Stimulated activated CD8-positive, alpha-beta memory T cell treated with anti-CD3 and anti-CD28 coated beads, Interleukin-7, amount 100 ng/mL, for 4 hours (primary cell): Measurements from ENCODE around the gene CNIH3.

Experiments
- DNase-seq, 2 donors: peaks; one replicate each; pipeline ENCODE4 v3.0.0-alpha.2; 2020; ENCODE audit warnings: low read depth in 2 of 2

Gene CNIH3

DNA sequence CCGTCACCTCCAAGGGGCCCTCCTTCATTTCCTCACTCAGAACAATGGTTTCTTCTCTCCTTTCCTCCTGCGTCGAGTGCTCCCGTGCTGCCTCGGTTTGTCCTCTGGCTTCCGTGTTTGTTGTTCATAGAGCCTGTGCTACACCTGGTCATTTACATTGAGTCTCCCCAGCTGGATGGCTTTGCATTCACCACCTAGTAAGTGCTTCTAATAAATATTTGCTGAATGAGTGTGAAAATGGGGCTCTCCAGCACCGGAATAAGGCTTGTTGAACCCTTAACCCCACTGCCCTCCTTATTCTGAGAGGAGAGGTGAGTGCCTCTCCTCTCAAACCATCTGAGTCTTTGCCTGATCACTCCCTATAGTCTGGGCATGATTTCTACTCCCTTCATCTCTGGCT, 104.9 kb downstream of the CNIH3 start:
- DNase-seq: no peak

DNA sequence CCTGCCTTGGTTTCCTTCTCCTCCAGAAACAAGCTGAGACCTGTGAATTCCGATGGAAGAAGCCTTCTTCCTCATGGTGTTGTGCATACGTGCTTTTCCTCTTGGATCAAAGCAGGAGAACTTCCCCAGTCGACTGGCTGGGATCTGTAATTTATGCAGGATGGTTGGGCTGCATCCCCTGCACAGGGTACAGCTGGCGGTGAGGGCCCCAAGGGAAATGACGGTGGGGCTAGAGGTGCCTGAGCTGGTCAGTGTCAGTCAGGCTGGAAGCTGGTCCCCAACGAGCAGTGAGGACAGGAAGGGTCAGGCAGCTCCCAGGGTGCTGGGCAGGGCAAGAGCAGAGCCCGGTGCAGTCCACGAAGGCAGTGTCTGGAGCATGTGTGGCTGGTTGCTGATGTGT, 106.7 kb downstream of the CNIH3 start:
- DNase-seq: no peak

DNA sequence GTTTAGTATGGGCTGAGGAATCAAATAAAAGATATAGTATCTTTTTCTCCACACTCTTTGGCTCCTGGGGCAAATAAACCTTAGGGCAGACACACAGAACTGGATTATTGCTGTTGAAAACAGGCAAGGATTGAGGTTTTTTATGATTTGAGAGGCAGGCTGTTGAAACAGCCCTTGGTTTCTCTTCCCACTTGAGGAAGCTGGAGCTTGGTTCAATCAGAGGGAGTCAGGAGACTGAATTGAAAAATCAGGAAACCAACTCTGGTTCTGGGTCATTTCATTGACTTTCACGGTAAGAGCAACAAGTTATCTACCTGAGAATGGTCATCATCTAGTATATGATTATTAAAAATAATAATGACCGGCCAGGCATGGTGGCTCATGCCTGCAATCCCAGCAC, 108.4 kb downstream of the CNIH3 start:
- DNase-seq: no peak

DNA sequence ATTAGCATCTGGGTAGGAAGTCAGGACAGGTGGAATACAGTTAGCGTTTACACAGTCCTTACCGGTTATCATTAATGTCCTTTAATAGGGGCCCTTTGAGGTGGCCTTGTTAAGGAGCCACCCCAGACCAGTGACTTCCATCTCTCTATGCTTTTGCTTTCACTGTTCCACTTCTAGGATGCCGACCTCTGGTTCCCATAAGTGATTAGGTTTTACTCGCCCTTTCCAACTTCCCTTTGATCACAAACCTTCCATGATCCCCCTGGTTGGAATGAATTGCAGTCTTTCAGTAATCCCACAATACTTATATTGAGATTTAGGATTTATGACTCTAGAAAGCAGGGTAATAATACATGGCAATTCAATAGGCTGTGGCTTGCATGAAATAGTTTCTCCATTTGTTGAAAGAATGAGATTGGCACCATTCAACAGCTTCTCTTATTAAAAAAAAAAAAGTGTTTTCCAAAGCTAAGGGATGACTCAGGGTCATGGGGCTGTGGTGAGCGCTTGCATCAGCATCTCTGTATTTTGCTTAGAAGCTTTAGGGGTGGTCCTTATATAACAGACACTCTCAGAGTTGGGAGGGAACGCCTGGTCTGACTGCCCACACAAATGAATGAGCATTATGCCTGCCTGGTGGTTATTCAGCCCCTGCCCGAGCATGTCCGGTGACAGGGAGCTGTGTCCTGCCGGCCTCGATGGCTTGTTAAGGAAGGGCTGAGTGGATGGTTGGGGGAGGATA, 110.5 kb downstream of the CNIH3 start:
- DNase-seq: no peak

DNA sequence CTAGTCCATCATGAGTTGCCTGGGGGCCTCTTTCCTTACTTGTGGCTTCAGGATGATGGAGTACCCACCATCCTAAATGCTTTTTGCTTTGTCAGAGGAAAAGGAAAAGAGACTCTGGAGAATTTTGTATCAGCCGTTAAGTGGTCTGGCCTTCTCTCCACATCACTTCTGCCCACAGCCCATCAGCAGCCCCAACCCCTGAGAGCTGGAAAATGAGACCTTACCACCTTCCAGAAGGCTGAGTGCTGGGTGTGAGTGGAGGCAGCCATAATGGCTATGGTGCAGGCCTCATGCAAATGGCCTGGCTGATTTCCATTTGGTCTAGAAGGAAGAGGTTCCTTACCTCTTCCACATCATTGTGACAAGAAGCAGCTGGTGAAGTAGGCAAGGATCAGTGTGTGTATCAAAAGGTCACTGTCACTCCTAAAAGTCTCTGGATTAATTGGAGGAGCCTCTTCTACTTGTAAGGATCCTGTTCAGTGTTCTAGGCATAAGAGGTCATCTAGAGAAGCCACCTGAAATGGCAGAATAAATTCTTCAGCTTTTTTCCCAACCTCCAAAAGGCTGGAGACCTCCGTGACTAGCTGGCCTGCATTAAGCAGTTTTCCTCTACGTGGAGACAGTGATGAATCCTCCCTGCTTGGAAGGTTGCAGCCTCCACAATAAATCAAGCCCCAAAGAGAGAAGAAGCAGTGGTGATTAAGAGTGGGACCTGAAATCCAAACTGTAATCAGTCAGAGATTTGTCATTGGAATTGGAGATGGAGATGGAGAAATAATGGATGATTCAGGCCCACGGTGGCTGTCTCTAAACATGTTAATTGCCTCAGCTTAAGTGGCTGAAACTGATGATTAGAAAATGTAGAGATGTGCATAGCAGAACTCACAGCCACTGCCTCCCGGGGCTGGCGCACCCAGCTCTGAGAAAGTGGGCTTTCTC, 111.5 kb downstream of the CNIH3 start:
- no peak for DNase-seq

DNA sequence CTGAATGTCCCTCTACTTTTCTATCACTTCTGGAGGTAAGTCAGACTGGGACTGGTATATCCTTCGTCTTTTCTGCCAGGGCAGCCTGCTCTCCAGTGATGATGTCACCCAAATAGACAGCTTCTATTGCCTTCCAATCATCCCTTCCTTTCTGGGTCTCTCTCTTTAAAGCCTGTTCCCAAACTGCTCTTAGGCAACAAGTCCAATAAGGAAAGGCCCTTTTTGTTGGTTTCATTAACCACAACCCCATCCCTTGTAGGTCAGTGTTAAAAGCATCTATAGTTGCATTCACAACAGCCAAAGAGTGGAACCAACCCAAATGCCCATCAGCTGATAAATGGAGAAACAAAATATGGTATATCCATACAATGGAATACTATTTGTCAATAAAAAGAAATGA, 114.4 kb downstream of the CNIH3 start:
- DNase-seq: no peak

DNA sequence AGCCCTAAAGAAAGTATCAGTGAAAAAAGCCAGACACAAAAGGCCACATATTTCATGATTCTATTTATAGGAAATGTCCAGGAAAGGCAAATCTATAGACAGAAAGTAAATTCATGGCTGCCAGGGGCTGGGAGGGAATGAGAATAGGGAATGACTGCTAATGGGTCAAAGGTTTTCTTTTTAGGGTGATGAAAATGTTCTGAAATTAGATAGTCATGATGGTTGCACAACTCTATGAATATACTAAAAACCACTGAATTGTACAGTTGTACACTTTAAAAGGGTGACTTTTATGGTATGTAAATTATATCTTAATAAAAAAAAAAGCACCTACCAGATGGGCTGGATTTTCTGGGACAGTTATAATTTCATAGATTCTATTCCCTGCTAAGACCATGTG, 114.8 kb downstream of the CNIH3 start:
- no peak for DNase-seq

DNA sequence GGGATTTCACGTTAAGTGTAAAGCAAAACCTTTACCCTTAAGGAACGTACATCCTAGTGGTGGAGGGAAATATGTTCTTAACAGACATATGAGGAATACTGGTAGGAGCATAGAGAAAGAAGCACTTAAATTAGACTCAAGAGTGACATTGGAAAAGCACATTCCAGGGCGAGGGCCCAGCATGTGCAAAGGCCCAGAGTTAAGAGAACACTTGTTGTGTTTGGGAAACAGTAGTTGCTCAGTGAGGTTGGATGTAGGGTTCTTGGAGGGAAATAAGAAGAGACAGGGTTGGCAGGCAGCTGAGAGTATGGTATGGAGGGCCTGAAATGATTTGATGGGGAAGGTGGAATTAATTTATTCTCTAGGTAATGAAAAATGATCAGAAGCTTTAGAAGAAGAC, 115.5 kb downstream of the CNIH3 start:
- DNase-seq: no peak

DNA sequence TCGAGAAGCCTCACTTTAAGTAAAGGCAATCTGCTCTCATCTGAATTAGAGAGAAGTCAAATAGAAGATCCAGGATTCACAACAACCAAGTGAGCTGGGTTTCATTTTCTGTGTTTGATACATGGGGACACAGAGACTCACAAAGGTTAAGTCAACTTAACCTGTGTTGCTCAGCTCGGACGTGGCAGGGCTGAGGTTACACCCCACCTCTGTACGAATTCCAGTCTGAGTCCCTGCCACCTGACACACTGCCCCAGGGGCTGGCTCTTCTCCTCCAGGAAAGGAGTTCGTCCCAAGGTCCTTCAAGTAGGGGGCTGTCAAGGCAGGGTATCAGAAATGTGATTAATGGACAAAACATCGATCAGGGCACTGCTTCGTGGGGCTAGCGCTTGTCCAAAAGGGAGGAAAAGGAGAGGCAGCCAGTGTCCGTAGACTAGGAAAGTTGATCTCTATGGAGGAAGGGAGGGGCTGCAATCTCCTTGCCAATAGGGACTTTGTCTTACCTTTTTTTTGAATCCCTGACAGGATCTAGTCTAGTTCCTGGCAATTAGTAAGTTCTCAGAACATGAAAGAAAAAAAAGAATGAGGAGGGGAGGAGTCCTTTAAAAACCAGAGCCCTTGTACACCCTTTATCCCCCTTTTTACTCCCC, 116.4 kb downstream of the CNIH3 start:
- DNase-seq: no peak

DNA sequence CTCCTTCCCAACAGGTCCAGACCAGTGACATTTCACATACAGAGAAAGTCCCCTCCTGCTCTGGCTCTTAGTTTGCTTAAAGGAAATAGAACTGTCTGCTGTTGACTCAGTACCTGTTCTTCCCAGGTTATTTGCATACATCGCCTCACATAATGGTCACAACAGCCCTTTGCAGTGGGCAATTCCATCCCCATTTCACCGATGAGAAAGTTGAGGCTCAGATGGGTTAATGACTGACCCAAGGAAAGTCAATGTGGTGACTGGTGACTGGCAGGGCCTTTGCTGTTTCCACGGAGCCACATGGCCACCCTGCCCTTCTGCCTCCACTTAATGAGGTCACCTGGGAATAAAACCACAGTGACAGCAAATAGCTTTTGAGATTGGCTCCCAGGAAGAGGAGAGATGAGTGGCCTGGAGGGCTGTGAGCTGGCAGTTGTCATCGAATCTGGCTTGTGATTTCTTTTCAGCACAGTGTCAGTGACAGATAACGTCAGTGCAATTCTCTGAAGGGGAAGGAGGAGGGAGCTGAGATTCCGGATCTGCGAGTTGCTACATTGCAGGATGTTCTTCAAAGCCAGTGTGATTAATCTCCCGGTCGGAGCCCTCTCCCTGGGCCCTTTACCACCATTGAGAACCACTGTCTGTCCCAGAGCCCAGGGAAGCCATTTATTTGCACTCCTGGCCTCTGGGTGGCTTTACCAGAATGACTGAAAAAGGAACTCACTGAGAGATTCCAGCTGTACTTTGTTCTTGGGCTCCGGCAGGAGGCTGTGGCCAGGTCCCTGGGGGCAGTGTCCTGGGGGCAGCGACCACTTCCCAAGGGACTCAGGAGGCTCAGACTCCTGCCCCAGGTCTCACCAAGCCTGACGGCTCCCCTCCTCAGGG, 117.2 kb downstream of the CNIH3 start:
- DNase-seq: no peak

DNA sequence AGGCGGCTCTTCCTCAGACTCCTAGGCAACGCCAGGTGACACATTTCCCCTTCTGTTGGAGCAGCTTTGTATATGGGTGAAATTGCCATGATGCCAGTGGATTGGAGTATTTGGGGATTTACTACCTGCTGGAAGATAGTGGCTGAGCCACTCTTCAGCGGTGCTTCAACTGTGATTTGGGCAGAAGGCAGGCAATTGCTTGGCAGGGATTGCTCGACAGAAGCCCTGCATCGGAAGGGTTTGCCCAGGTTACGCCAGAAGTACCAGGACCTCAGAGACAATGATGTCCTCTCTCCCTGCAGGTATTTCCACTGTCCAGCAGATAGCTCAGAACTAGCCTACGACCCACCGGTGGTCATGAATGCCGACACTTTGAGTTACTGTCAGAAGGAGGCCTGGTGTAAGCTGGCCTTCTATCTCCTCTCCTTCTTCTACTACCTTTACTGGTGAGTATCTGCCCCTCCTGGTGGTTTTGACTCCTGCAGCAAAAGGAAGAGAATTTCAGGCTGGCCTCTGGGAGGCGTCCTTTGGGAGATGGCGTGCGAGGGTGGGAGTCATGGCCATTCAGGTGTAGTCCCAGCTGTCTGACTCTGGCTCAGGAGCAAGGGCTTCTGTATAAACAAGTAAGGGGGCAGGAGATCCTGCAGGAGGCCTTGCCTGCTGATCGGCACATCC, 118.3 kb downstream of the CNIH3 start:
- no peak for DNase-seq

DNA sequence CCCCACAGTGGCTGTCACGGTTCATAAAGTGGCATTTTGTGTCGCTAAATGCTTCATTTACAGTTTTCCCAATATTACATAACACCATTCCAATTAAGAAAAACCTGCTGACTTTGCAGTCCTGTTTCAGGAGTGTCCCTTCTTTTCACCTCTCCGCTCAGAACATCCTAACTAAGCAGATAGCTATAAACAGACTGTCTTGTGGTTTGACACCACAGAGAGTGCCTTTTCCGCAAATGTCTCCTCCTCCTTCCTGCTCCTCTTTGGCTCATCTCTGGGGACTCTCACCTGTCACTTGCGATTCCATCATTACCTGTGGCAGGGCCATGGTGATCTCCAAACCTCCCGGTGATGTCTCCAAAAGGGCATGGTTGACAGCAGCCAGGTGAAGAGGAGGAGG, 119.0 kb downstream of the CNIH3 start:
- DNase-seq: no peak

DNA sequence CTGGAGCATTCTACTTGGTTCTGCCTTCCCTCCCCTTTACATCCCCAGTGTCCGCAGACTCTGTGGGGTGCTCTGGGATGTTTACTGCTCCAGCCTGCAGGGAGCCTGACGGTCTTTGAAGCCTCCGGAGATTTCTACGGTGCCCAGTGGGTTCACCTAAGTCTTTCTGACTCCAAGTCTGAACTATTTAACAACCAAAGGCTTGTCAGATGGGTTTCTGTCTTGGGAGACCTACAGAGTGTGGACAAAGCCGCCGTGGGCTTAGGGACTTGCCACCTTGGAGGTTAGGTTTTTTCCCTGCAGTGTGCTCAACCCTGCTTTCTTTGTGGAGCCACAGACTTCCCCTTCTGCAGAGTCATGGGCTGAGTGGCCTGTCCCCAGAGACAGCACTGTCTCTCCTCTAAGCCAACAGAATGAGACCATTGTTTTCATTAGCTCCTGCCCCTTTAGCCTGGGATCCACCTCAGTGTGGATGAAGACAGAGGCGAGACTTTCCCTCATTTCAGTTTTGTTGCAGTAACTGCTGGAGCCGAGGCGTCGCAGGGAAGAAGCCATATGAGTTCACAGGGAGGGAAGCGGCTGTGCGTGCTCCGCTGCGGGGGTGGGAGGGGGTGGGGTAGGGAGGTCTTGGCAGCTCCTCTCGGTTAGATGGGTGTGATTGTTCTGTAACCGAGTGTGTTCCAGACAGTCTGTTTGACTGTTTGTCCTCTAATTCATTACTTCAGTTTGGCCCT, 120.7 kb downstream of the CNIH3 start:
- no peak for DNase-seq

DNA sequence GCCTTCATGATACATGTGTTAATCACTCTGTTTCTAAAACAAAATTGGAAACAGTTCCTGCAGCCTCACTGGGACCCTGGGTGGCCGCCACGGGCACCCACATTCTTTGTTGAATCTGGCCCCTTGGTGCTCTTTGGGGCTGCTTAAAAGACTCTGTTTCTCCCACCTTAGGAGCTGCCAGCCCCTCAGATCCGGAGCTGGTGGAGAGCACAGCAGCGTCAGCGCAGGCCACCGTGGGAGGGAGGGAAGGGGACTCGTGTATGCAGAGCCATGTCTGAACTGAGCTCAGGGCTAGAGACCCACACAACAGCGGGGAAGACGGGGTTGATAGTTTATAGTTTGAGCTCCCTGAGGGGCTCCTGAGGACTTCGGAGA, 121.2 kb downstream of the CNIH3 start:
- no peak for DNase-seq

DNA sequence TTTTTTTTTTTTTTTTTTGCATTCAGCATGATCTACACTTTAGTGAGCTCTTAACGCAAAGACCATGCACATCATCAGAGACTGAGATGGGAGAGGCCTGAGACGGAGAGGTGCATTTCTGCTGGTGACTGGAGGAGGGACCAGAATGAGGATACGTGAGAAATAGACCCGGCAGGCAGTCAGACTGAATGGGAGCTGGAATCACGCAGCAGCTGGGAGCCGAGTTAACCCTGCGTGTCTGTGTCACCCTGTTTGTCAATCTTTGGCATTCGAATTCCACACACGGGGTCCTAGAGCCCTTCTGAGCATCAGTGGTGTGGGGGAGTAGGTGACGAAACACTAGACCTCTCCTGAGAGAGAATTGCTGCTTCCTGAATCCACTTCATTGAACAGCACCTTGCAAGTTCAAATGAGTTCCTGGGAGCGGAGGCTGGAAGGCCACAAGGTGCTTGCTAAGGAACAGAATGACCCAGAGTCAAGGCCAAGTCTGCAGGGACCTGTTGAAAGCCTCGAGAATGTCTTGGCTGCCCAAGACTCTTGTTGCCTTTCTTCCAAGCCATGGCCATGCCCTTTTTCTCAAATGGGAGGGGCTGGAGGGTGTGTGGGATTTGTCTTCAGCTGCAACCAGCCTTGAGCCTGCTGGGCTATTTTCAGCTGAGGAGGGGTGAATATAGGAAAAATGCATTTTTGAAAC, 123.3 kb downstream of the CNIH3 start:
- DNase-seq: no peak

DNA sequence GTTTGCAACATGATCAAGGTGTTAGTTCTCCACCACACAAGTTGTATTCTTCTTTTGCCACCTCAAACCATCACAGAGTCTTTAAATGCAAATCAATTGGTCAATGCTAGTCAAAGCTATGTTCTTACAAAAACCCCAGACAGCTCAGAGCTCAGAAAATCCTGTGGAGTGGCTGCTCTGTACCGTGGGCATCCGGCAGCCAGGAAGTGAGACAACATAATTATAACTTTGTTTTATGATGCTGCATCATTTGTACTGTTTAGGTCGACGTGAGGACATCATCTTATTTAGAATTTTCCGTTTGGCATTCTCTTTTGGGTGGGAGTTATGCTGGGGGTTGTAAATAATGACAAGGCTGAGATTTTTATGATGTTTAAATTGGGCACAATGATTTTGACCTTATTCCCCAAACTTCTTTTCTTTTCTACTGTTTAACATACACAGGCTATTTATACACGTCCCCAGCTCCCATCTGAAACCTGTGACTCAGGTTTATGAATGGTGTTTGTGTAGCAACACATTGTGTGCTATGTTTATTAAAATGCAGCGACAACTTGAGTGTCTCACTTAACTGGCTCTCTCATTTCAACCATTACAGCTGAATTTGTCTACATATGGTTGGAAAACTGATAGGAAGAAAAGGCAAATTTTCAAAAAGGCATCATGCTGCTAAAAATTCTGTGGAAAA, 124.0 kb downstream of the CNIH3 start:
- DNase-seq: no peak

DNA sequence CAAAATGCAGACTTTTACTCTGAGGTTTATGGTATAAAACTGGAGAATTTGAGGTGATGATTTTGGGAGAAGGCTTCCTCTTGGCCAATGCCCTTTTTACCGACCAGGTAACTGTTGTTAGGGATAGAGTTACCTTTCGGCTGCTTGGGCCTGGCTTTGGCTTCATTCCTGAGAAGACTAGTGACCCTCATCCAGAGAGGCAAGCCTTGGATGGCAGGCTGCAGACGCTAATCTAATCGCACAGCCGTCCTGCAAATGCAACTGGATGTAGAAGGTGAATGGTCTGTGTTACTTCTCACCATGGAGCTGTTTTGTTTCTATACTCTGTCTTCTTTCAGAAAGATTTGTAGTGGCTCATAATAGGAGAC, 124.6 kb downstream of the CNIH3 start:
- DNase-seq: no peak

DNA sequence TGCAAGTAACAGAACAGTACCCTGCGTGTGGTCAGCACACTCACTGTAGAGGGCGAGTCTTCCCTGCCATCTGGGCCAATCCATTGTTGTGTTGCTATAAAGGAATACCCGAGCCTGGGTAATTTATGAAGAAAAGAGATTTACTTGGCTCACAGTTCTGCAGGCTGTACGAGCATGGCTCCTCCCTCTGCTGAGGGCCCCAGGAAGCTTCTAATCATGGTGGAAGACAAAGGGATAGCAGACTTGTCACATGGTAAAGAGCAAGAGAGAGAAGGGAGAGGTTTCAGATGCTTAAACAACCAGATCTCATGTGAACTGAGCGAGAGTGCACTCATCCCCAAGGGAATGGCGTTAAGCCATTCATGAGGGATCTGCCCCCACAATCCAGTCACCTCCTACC, 126.2 kb downstream of the CNIH3 start:
- DNase-seq: no peak

DNA sequence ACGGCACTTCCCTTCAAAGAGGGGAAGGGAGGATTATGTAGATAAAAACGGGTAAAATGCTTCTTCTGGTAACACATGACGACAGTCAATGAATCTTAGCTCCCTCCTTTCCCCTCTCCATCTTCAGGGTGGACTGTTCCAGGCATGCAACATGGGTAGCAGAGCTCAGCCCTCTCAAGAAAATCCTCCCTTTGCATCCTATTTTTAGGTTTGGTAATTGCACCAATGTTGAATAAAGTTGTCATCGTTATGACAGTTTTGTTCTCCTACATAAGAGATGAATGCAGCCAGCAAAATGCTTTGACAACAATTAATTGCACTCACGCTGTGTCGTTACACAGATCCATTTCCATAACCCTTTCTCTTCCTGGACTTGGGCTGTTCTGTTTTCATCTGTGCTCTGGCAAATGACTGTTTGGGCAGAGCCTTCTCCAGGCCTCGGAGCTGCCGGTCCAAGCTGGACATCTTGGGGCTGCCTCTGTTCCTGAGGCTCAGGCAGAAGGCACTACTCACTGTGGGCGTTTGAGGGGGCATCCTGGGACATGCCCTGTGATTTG, 127.6 kb downstream of the CNIH3 start:
- DNase-seq: no peak
